HG02588 (cell line): Measurements from ENCODE around the gene TRMT2A.
A peak's percentile ranks its signal among the peaks of the same experiment; 100 is the strongest.

Experiments used
- ATAC-seq: cut with Tn5 transposase; IDR thresholded peaks from one replicate; pipeline ENCODE4 v1.9.1; 2021; ENCODE audit warnings: mild to moderate bottlenecking, moderate library complexity; ENCODE audit not compliant: unreplicated experiment

TRMT2A gene

DNA sequence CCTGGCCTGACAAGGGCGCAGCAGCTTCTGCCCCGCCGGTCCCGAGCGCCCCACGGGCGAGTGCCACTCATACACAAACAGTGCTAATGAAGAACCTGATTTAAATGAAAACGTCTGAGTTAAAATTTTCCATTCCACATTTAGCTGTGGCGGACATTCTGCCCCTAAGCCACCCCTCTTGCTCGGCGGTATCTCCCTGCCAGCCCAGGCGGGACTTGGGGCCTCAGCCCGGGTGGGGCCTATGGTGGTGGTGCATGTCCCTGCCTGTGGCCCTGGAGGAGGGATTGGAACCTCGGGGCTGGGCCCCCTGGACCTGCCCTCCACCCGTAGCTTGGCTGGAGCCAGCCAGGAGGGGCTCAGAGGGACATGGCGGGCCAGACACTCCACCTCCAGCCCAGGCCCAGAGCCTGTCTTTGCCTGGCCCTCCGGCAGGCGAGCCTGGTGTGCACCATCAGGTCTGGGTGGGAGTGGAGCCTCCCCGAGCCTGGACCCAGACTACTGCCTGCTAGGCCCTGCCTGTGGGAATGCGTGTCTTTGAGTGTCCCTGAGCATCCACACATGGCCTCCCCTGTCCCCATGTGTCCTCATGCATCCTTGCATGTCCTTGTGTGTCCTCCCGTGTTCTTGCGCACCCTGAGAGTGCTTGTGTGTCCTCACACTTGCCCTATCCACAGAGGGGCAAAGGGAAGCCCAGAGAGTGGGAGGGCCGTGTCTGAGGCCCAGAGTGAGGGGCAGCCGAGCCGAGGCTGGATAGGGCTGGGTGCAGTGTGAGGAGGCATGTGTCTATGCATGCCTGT lies 19.0 kb upstream of the TRMT2A start:
- ATAC-seq, result no peak

DNA sequence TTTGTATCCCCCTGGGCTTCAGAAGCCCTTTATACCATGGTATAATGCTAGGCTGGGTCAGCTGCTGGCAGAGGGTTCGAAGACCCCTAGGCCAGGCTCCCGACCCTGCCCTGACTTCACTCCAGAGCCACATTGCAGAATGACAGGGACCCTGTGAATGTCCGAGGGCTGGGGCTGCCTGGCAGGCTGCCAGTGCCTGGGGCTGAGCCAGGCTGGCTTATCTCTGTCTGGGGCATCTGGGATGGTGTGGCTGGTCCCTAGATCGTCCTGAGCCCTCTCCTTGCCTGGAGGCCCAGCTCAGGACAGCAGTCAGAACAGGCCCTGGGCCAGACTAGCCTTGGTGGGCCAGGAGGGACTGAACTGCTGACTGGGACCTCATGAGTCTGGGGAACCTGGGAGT lies 18.2 kb upstream of the TRMT2A start:
- no peak for ATAC-seq

- no peak for ATAC-seq
These were observed 17.0 kb upstream of the TRMT2A start for GRCh38 chr22:20133930-20134549.

DNA sequence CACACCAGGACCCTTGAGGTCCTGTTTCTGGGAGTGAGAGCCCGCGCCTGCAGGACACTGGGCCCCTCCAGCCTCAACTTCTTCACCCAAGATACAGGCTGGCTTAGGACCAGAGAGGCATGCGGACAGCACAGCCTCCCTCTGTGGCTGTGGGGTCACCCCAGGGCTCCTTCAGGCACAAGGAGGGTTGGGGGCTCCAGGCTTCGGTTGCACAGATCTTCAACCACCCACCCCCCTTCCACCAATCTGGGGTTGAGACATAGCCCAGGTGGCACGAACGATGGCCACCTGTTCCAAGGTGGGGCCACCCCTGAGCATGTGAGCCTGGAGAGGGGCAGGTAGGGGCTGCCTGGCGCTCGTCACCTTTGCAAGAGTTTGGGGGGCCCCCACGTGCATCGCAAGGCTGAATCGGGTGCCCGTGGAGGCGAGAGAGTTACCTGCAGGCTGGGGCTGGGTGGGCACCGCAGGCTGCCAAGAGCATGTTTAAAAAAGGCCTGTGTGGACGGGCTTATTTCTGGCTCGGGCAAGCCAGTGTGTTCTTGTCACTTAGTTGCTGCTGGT lies 15.7 kb upstream of the TRMT2A start:
- ATAC-seq, result no peak

DNA sequence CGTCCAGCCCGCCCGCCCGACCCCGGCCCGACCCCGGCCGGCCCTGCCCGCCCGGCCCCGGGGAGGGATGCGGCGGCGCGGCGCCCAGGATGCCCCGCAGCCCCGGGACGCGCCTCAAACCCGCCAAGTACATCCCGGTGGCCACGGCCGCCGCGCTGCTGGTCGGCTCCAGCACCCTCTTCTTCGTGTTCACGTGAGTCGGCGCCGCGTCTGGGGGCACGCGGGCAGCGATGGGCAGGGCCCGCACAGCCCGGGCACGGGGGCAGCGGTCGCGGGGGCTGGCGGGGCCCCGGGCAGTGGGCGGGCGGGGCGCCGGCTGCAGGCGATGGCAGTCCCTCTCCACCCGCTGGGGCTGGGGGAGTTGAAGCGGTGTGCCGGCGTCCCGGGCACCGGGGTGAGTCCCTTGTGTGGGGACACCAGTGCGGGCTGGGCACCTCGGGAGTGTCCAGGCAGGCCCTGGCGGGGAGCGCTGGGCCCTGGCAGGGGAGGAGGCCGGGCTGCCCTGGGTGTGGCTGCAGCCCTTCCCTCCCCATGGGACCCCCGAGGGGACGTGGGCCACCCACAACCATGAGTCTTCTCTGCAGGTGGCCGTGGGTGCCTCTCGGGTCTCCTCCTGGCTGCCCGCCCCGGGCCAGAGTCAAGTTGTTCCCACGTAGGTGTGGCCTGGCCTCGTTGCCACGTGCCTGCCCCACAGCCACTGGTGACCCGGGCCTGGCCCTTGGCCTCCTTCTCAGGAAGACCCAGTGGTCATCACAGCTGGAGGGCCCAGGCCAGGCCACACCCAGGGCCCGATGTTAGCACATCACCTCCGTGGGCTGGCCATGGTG lies 15.0 kb upstream of the TRMT2A start:
- peak; percentile 7 for ATAC-seq

DNA sequence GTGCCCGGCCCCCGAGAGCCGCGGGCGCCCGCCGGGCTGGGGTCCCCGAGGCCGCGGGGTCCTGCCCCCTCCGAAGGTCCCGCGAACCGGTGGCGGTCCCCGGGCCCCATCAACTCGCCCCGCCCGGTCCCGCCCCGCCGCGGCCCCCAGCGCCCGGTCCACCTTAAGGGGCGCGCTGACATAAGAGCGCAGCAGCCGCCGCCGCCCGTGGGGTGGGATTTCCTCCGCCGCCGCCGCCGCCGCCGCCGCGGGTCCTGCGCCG lies 14.5 kb upstream of the TRMT2A start, which contains the start of gene ZDHHC8:
Gene ZDHHC8 (plus strand): TSS at position 208 of the 262 bp plus-strand sequence. CDS start 144 bp downstream, outside the sequence.
- ATAC-seq, result peak; percentile 47

- peak; percentile 53 for ATAC-seq
These were observed 13.9 kb upstream of the TRMT2A start for GRCh38 chr22:20130731-20131596.

GRCh38 chr22:20130319-20130718 lies 13.3 kb upstream of the TRMT2A start:
- no peak for ATAC-seq

GRCh38 chr22:20129747-20130014 lies 12.7 kb upstream of the TRMT2A start:
- no peak for ATAC-seq

- ATAC-seq, result no peak
These were observed 12.1 kb upstream of the TRMT2A start for GRCh38 chr22:20128902-20129746.

GRCh38 chr22:20128619-20128901 lies 11.5 kb upstream of the TRMT2A start:
- no peak for ATAC-seq

- no peak for ATAC-seq
These were observed 11.0 kb upstream of the TRMT2A start for GRCh38 chr22:20127869-20128618.

GRCh38 chr22:20127318-20127868 lies 10.4 kb upstream of the TRMT2A start:
- no peak for ATAC-seq

DNA sequence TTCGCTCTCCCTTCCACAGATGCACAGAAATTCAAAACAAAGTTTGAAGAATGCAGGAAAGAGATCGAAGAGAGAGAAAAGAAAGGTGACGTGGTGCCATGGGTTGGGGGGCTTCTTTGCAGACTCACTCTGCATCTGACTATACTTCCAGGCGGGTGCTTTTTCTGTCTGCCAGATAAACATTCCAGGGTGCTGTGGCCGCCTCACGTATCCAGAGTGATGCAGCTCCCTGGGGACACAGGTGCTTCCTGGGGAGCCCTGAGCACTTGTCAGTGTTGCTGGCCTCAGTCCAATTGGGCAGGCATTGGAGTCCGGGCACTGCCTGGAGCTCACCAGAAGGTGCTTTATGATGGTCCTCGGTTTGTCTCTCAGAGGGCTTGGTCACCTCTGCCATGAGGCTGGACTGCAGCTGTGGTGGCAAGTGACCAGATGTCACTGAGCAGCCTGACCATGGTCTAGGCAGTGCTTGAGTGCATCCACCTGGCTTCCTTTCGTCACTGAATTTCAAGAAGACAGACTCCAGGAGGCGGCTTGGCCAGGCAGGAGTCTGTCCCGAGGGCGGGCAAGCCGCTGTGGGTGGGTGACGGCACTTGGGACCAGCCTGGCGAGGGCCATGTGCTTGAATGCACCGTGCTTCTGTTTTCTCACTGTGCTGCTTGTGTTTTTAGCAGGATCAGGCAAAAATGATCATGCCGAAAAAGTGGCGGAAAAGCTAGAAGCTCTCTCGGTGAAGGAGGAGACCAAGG lies 9.4 kb upstream of the TRMT2A start:
- ATAC-seq, result no peak

DNA sequence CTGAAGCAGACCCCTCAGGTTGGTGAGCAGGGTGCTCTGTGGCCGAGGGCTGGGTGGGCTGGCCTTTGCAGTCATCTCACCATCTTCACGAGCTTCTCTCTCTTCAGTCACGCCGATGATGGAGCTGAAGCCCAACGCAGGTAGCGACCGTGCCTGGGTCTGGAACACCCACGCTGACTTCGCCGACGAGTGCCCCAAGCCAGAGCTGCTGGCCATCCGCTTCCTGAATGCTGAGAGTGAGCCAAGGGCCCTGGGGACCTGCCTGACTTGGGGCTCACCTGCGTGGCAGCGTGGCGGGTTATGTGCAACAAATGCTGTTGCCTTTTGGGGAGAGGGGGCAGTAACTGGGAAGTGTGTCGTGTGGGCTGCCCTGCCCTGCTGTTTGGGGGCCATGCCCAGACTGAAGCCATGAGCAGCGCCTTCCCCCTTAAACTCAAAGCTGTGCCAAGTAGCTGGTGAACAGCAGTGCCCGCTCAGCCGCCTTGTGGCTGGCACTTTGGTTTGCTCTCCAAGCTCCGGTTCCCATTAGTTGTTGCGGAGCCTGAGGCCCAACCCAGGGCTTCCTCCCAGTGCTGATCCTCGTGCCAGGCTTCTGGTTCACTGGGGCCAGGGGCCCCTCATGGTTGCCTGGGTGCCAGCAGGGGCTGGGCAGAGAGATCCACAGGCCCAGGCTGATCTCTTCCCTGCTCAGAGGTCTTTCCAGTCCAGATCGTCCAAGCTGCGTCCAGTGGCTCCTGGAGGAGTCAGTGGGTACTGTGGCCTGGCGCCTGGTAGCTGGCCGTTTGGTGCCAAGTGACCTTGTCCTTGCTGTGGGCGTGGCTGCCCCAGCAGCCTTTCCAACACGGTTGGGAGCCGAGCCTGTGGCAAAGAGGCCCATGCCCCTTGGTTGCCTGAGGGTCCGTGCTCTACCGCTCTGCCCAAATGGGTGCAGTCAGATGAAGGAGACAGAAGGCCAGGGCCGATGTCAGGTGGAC lies 8.5 kb upstream of the TRMT2A start:
- ATAC-seq, result no peak

DNA sequence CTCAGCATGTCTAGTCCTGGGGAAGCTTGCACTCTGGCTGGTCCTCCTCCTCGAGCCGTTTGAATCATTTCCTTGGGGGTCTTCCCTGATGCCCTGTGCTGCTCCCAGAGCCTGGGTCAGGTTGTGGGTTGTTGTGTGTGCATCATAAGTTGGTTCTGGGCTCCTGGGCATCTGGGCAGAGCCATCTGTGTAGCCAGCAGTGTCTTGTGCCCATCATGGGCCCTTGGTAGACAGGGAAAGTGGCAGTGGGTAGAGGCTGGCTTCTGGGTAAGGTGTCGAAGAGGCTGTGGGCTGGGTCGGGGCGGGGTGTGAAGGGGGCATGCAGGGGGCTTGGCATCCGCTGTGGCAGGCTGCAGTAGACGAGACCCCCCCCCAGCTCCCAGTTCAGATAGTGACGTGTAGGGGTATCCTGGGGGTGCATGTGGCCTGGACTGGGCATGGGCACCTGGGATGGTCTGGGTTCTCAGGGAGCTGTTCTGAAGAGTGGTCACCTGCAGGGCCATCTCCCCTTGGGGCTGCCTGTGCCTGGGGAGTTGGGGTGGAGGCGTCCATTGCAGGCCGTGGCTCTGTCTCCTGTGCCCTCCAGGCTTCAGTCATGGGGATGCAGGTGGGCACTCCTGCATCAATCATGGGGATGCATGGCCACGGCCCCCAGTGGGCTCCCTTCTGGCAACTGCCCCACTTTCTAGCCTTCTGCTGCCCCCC lies 7.2 kb upstream of the TRMT2A start:
- ATAC-seq, result no peak
